Tibial nerve (tissue), 4 donors: Measurements from ENCODE around the gene SMAD9. TPM values are rescaled to one million over a fixed set of nuclear protein-coding genes. Genes with fewer than 3 reads are reported as not detected.

Experiments used
- DNase-seq, 2 donors: peaks; one replicate each; pipeline ENCODE4 v3.0.0-alpha.2; 2019; ENCODE audit warnings: low spot score in 2 of 2
- H3K27ac ChIP-seq, 4 donors: fragments of 200-600 bp; sonication (generic) in 3 of 4; one replicate each; pipeline ENCODE4 v1.5.1; 2017 to 2019; ENCODE audit warnings: mild to moderate bottlenecking in 1 of 4
- H3K27me3 ChIP-seq, 2 donors: fragments of 200-600 bp; sonication (generic) in 1 of 2; one replicate each; pipeline versions ENCODE4 v1.5.1 to v1.6.0; 2017 to 2019
- H3K36me3 ChIP-seq, 3 donors: fragments of 200-600 bp; sonication (generic); one replicate each; pipeline ENCODE4 v1.5.1; 2018 to 2019
- H3K4me1 ChIP-seq, 4 donors: fragments of 200-600 bp; sonication (generic) in 3 of 4; one replicate each; pipeline ENCODE4 v1.5.1; 2017 to 2019
- H3K4me3 ChIP-seq, 4 donors: fragments of 200-600 bp; sonication (generic) in 3 of 4; one replicate each; pipeline ENCODE4 v1.5.1; 2017 to 2019; ENCODE audit warnings: mild to moderate bottlenecking in 1 of 4, moderate library complexity in 1 of 4
- H3K9me3 ChIP-seq, 4 donors: fragments of 200-600 bp; sonication (generic) in 3 of 4; one replicate each; pipeline ENCODE4 v1.5.1; 2017 to 2019
- CTCF ChIP-seq, 5 experiments: fragments of 200-600 bp in 3 of 5; fragments of 450-650 bp in 2 of 5; sonication (generic) in 3 of 5; IDR thresholded peaks; one replicate each; pipeline ENCODE4 v1.5.1; 2016 to 2019; ENCODE audit warnings: antibody characterized with exemption in 5 of 5, mild to moderate bottlenecking in 3 of 5, moderate library complexity in 2 of 5
- EP300 ChIP-seq, 2 donors: sonication (generic); formaldehyde crosslinking; IDR thresholded peaks; one replicate each; pipeline ENCODE4 v1.6.1; 2017; ENCODE audit warnings: antibody characterized with exemption in 2 of 2, mild to moderate bottlenecking in 1 of 2
- POLR2A ChIP-seq, 2 donors: fragments of 450-650 bp; IDR thresholded peaks; one replicate each; pipeline ENCODE4 v1.6.1; 2017; ENCODE audit warnings: antibody characterized with exemption in 2 of 2, mild to moderate bottlenecking in 2 of 2, moderate library complexity in 2 of 2
- WGBS, 2 donors: methylation state at CpG; one replicate each; pipeline ENCODE4 v1.1.5; 2018; 5-methylcytosine and 5-hydroxymethylcytosine counted together
- total RNA-seq, 4 donors: library from RNA; depleted of rRNA; stranded (reverse); fragments of >200 nt; gene quantifications; one replicate each; pipeline ENCODE4 v1.1.0, GENCODE V29; 2016

The SMAD9 gene
- total RNA-seq, 4 donors from 2014 or later, result 13.8 to 20.4 (median 15.8) TPM

- H3K4me1 ChIP-seq, result peaks cover 0 to 6% (median 0%) of the 10 kb centered on the region in 4 donors
- H3K27ac ChIP-seq, result no peak overlapping the region
- TF ChIP-seq EP300 (IDR thresholded peaks at IDR 0.05) (no peak), CTCF (IDR thresholded peaks at IDR 0.05) (no peak), POLR2A (IDR thresholded peaks at IDR 0.05) (no peak)
- H3K4me3 ChIP-seq, result no peak overlapping the region
- H3K27me3 ChIP-seq, result no peaks in the 10 kb centered on the region
- no peaks in the 10 kb centered on the region for H3K9me3 ChIP-seq
- H3K36me3 ChIP-seq, result peaks cover 5 to 61% (median 5%) of the 10 kb centered on the region in 3 donors
- no peak for DNase-seq
These were observed 34.5 kb upstream of the SMAD9 start for GRCh38 chr13:36954542-36954941.

GRCh38 chr13:36950920-36951319 lies 30.9 kb upstream of the SMAD9 start:
- H3K27me3 ChIP-seq, result no peaks in the 10 kb centered on the region
- no peak overlapping the region for H3K27ac ChIP-seq
- H3K4me1 ChIP-seq, result no peaks in the 10 kb centered on the region
- H3K9me3 ChIP-seq, result no peaks in the 10 kb centered on the region
- H3K4me3 ChIP-seq, result no peak overlapping the region
- no peak for DNase-seq
- peaks cover 5 to 61% (median 5%) of the 10 kb centered on the region in 3 donors for H3K36me3 ChIP-seq
- WGBS, 2 donors, result 84% methylated on average over 2 of the region's 2 CpGs
- TF ChIP-seq CTCF (IDR thresholded peaks at IDR 0.05) (no peak), EP300 (IDR thresholded peaks at IDR 0.05) (no peak), POLR2A (IDR thresholded peaks at IDR 0.05) (no peak)

GRCh38 chr13:36950330-36950729 lies 30.3 kb upstream of the SMAD9 start:
- Histone ChIP-seq H3K27me3 (no peaks in the 10 kb centered on the region), H3K4me1 (no peaks in the 10 kb centered on the region), H3K9me3 (no peaks in the 10 kb centered on the region), H3K4me3 (no peak overlapping the region), H3K27ac (no peak overlapping the region), H3K36me3 (peaks cover 5 to 60% (median 5%) of the 10 kb centered on the region in 3 donors)
- TF ChIP-seq EP300 (IDR thresholded peaks at IDR 0.05) (no peak), POLR2A (IDR thresholded peaks at IDR 0.05) (no peak), CTCF (IDR thresholded peaks at IDR 0.05) (no peak)
- WGBS, 2 donors, result 87 to 91% methylated on average over 4 of the region's 4 CpGs
- DNase-seq, result no peak

DNA sequence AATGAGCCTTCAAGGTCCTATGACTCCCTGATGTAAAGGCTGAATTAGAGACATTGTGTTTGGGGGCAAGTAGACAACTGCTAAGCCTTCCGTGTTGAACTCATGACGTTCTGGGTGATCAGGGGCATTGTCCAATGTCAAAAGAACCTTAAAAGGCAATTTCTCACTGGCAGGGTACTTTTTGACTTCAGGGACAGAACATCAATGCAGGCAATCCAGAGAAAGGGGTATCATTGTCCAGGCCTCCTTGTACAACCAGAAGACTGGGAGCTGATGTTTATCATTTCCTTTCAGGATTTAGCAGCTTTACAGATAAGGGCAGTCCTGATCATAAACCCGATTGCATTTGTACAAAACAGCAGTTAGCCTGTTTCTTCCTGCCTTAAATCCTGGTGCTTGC lies 25.0 kb upstream of the SMAD9 start:
- Histone ChIP-seq H3K27me3 (no peaks in the 10 kb centered on the region), H3K36me3 (peaks cover 0 to 30% (median 0%) of the 10 kb centered on the region in 3 donors), H3K27ac (no peak overlapping the region), H3K4me1 (no peaks in the 10 kb centered on the region), H3K4me3 (no peak overlapping the region), H3K9me3 (no peaks in the 10 kb centered on the region)
- no peak for TF ChIP-seq POLR2A (IDR thresholded peaks at IDR 0.05)
- no peak for TF ChIP-seq CTCF (IDR thresholded peaks at IDR 0.05)
- no peak for TF ChIP-seq EP300 (IDR thresholded peaks at IDR 0.05)
- no peak for DNase-seq
- 15 to 16% methylated on average over 3 of the region's 3 CpGs for WGBS, 2 donors

GRCh38 chr13:36925603-36926002 lies 5.6 kb upstream of the SMAD9 start:
- Histone ChIP-seq H3K36me3 (no peaks in the 10 kb centered on the region), H3K27ac (no peak overlapping the region), H3K4me1 (peaks cover 0 to 2% (median 0%) of the 10 kb centered on the region in 4 donors), H3K9me3 (no peaks in the 10 kb centered on the region), H3K4me3 (no peak overlapping the region), H3K27me3 (no peaks in the 10 kb centered on the region)
- no peak for DNase-seq
- TF ChIP-seq CTCF (IDR thresholded peaks at IDR 0.05), result no peak
- no peak for TF ChIP-seq POLR2A (IDR thresholded peaks at IDR 0.05)
- no peak for TF ChIP-seq EP300 (IDR thresholded peaks at IDR 0.05)
- 70 to 77% methylated on average over 7 of the region's 7 CpGs for WGBS, 2 donors
